AG10803 (cell line): ENCODE results near the gene CCDC88C.

Experiments
- DNase-seq: peaks from one replicate; pipeline ENCODE4 v3.0.0; 2010; ENCODE audit warnings: low read depth
- H3K4me3 ChIP-seq: 2 replicates; pipeline ENCODE4 v1.5.1; 2011; ENCODE audit warnings: mild to moderate bottlenecking, low read length, control low read depth
- CTCF ChIP-seq: conservative IDR thresholded peaks from 2 replicates; pipeline ENCODE4 v1.5.1; 2011; ENCODE audit warnings: mild to moderate bottlenecking, low read length, control low read depth, inconsistent platforms

Gene CCDC88C

DNA sequence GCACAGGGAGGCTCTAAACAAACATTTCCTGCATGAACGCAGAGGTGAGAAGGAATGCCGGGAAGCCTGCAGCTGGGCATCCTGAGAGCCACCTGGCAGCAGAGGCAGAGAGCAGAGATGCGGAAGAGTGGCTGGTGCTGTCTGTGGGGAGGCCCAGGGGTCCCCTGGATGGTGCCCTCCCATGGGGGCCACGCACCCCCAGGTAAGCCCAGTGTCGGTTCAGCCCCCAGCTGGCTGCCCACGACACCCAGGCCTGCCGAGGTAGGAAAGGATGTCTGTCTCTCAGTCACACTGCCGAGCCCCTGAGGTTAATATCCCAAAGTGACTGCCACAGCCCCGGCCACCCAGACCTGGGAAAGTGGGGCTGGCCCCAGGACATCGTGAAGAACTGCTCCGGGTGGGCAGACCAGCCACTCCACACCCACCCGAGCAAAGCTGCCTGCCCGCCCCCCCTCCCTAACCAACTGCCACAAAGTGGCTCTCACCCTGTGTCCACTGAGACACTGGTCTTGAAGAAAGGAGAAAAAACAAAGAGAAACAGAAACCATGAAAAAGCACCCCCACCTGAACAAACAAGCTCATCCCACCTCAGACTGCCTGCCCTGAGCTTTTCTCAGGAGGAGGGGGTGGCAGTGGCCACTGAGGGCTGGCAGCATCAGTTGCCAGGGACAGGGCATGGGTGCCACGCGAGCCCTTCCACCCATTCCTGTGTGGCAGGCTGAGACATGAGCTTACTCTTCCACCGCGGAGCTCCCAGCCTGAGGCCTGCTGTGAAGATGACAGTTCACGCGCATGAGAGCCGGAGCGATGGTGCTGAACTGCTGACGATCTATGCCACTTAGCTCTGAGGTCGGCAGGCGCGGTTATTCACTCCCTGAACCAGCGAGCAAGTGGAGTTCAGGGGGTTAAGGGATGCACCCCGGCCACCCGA, 40.8 kb downstream of the CCDC88C start:
- no peak overlapping the region for H3K4me3 ChIP-seq
- DNase-seq: no peak
- no peak for TF ChIP-seq CTCF

DNA sequence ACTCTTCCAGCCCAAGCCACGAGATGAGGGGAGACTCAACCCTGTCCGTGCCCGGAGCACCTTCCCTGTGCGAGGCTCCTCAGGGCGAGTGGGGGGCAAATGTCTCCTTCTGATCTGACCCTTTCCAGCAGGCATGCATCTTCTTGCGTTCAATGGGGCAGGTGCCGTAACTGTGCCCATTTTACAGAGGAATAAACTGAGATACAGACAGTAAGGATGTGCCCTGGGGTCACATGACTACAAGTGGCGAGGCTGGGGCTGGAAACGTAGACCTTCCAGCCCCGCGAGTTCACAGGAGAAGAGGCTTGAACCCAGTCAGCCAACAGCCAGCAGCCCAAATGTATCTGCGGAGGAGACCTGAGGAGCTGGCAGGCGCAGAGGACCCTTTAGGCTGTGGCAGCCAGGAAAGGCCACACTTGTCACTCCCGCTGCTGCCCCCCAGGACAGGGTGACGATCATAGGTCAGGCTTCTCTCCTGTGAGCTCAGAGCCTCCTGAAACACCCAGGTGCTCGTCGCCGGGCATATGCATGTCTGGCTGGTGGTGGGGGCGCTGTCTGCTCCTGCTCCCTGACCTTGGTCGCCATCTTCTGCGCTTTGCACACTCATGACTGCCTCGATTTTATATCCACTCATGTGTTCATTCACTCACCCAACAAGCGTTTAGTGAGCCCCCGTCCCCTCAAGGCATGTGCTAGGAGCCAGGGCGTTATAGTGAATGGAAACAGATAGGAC, 41.7 kb downstream of the CCDC88C start:
- TF ChIP-seq CTCF: no peak
- no peak overlapping the region for H3K4me3 ChIP-seq
- DNase-seq: no peak

DNA sequence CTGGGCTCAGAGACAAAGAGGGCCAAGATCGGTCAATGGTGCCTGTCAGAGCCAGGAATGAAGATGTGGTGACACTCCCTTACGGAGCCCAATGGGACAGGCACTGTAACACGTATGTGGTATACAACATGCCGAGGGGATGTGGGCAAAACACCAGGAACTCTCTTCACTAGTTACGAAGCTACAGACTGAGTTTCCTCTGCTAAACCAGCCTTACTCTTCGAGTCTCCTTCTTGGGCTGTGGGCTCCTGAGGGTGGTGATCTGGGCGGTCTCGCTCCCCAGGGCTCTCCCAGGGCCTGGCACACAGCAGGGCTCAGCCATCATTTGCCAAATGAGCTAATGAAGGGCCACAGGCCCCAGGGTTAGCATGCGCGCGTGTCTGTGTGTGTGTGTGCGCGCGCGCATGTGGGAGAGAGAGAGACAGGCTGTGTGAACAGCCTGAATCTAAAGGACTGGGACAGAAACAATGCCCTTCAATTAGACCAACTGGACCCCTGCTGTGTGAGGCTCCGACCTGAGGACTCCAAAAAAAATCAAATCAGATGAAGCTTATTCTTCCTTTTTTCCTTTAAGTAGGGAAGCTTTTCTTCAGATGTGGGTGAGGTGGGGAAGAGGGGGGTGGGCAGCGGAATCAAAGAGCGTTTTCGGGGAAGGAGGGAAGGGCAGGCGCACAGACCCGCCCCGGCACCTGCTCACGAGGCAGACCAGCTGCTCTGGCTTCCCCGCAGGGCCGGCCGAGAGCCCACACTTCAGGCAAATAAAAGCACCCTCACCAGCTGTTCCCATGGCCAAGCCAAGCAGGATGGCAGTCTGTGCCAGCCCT, 42.5 kb downstream of the CCDC88C start:
- TF ChIP-seq CTCF: no peak
- DNase-seq: no peak
- no peak overlapping the region for H3K4me3 ChIP-seq

GRCh38 chr14:91374287-91374878, 43.2 kb downstream of the CCDC88C start:
- H3K4me3 ChIP-seq: no peak overlapping the region
- no peak for TF ChIP-seq CTCF
- DNase-seq: no peak

DNA sequence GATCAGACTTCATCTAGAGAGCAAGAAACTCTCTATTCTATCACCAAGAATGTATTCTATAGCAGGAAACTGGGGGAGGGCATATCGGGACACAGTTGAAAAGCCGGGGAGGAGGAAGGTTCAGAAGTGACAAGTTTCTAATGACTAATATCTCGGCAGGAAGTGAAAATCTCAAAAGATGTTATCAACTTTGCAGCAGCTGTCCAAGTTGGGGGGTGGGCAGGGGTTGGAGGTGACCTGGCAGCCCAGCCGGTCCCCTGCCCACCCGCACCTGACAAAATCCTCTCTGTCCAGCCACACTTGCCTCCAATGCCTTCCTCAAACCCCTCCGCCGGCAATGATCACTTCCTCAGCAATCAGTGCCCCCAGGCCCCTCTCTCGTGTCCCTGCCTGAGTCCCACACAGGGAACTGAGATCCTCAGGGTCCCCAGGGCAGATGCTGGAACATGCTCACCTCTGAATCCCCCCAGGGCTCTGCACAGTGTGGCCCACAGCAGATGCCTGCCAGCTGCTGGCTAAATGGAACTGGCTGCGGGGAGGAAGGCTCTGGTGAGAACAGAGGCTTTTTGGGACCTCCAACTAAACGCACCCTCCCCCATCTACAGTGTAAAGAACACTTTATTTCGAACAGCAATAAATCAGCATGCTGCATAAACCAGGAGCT, 43.9 kb downstream of the CCDC88C start:
- DNase-seq: no peak
- no peak for TF ChIP-seq CTCF
- no peak overlapping the region for H3K4me3 ChIP-seq
